CD4-positive, alpha-beta T cell treated with Interleukin-17A for 4 hours (primary cell): ENCODE data around the gene RAB13.

Source experiments
- DNase-seq: peaks from one replicate; pipeline ENCODE4 v3.0.0-alpha.2; 2020; ENCODE audit warnings: mixed read lengths

RAB13 gene

DNA sequence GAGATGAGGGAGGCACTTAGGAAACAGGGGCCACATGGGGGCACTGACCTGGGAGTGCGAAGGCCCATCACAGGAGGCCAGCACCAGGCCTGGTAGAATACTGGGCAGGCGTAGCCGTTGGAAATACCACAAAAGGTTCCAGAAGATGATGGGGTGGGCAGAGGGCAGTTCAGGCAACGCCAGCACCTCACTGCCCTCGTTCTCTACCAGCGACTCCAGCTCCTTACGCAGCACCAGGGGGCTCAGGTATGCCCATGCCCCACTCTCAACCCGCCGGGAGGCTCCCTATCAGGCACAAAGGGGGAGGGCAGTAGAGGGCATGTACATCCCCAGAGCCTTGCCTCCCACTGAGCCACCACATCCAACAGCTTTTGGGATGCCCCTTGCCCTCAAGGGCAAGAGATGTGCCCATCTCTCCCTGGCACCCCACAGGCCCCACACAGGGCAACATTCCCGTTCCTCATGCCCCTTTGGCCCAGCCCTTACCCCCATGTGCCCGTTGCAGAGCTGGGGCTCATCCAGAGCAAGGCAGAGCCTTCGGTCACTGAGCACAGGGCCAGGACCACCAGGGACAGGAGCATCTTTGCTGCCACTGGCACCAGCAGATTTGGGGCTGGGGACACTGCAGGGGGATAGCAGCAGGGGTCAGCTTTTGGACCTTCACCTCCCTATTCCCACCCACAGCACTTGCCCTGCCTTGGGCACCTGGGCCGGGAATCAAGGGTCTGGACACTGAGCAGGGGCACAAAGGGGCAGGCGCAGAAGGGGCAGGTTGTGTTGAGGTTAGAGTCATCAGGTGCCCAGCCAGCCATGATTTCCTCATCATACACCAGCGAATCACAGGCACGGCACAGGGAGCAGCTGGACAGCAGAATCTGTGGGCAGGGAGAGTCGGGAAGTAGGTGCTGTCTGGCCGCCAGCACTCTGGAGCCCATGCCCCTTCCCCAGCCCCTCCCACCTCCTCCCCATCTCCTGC, 53.7 kb downstream of the RAB13 start:
- DNase-seq = no peak
